Uterus (tissue), 4 donors: Measurements from ENCODE around the gene PAPPA2. TPM values are rescaled to one million over a fixed set of nuclear protein-coding genes. Genes with fewer than 3 reads are reported as not detected.

Experiments
- DNase-seq, 2 donors: peaks; one replicate each; pipeline ENCODE4 v3.0.0-alpha.2; 2019 to 2020
- H3K27ac ChIP-seq, 2 donors: fragments of 200-600 bp; sonication (generic); 1 replicate in 1 of 2; 2 replicates in 1 of 2; pipeline ENCODE4 v1.5.1; 2016 to 2018
- H3K27me3 ChIP-seq, 2 donors: fragments of 200-600 bp; sonication (generic); one replicate each; pipeline ENCODE4 v1.5.1; 2018 to 2019; ENCODE audit warnings: control low read depth in 1 of 2
- H3K36me3 ChIP-seq, 2 donors: fragments of 200-600 bp; sonication (generic); one replicate each; pipeline ENCODE4 v1.5.1; 2019; ENCODE audit warnings: control low read depth in 1 of 2
- H3K4me1 ChIP-seq, 2 donors: fragments of 200-600 bp; sonication (generic); one replicate each; pipeline ENCODE4 v1.5.1; 2018 to 2019; ENCODE audit warnings: control low read depth in 1 of 2
- H3K4me3 ChIP-seq, 2 donors: fragments of 200-600 bp; sonication (generic); 1 replicate in 1 of 2; 2 replicates in 1 of 2; pipeline ENCODE4 v1.5.1; 2018 to 2019; ENCODE audit warnings: mild to moderate bottlenecking in 1 of 2
- H3K9me3 ChIP-seq, 2 donors: fragments of 200-600 bp; sonication (generic); one replicate each; pipeline ENCODE4 v1.5.1; 2019; ENCODE audit warnings: control low read depth in 1 of 2
- POLR2A ChIP-seq, 2 donors: fragments of 450-650 bp; IDR thresholded peaks; one replicate each; pipeline ENCODE4 v1.6.1; 2016; ENCODE audit warnings: antibody characterized with exemption in 2 of 2, mild to moderate bottlenecking in 1 of 2, moderate library complexity in 1 of 2
- intact Hi-C: fragments of 100-400 bp; cut with DNase I; formaldehyde crosslinking; loops from one replicate; pipeline ENCODE4 v1.15.1; 2023; ENCODE audit warnings: low total_unique reads
- total RNA-seq, 4 donors: library from RNA; depleted of rRNA in 3 of 4; stranded (reverse); fragments of >200 nt in 3 of 4; gene quantifications; one replicate each; pipeline versions ENCODE4 v1.1.0 to v1.2.4, GENCODE V29; 2014 to 2023
- TF ChIP-seq, protein P1 (sequence below), 4 experiments: fragments of 200-600 bp in 2 of 4; fragments of 450-650 bp in 2 of 4; sonication (generic) in 2 of 4; IDR thresholded peaks; one replicate each; pipeline ENCODE4 v1.5.1; 2016 to 2019; ENCODE audit warnings: antibody characterized with exemption in 4 of 4, mild to moderate bottlenecking in 2 of 4, moderate library complexity in 1 of 4
- donor health status: DM: yes; HTN: yes; CAD: no.

The PAPPA2 gene
- total RNA-seq, 4 donors from 2014 or later, result 0.51 to 4.0 (median 0.73) TPM; not detected in 1

DNA sequence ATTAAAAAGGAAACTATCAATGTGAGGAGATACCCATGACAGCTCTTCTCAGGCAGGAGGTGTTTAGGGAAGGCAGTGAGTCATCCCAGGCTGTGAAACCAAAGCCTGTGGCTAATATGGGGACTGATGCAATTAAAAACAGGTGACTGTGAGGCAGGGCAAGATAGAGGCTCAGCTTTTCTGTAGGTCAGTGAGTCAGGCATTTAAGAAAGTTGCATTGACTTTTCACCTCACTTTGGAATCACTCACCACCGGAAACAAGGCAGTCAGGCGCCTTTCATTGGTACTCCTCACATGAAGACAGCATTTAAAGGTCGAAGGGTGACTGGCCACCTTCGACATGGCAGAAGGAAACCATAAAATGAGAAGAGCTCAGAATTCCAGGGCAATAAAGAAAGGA lies 54.5 kb downstream of the PAPPA2 start:
- intact Hi-C loops, result no loop called here
- Histone ChIP-seq H3K4me3 (no peak overlapping the region), H3K9me3 (no peaks in the 10 kb centered on the region), H3K4me1 (no peaks in the 10 kb centered on the region), H3K27ac (no peak overlapping the region), H3K36me3 (no peaks in the 10 kb centered on the region), H3K27me3 (no peaks in the 10 kb centered on the region)
- TF ChIP-seq POLR2A (IDR thresholded peaks at IDR 0.05), result no peak
- TF ChIP-seq, protein P1, sequence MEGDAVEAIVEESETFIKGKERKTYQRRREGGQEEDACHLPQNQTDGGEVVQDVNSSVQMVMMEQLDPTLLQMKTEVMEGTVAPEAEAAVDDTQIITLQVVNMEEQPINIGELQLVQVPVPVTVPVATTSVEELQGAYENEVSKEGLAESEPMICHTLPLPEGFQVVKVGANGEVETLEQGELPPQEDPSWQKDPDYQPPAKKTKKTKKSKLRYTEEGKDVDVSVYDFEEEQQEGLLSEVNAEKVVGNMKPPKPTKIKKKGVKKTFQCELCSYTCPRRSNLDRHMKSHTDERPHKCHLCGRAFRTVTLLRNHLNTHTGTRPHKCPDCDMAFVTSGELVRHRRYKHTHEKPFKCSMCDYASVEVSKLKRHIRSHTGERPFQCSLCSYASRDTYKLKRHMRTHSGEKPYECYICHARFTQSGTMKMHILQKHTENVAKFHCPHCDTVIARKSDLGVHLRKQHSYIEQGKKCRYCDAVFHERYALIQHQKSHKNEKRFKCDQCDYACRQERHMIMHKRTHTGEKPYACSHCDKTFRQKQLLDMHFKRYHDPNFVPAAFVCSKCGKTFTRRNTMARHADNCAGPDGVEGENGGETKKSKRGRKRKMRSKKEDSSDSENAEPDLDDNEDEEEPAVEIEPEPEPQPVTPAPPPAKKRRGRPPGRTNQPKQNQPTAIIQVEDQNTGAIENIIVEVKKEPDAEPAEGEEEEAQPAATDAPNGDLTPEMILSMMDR (IDR thresholded peaks at IDR 0.05), result no peak
- DNase-seq, result no peak

DNA sequence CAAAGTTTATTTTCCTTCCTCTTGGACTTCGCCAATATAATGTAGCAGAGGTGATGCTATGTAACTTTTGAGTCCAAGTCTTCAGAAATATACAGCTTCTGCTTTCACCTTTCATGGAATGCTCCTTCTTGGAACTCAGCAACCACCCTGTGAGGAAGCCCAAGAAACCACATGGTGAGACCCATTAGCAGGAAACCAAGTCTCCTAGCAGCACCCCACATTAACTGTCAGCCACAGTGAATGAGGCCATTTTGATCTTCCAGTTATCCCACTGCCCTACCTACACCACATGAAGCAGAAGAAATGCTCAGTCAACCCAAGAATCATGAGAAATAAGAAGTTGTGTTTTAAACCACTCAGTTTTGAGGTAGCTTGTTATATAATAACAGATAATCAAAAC lies 58.2 kb downstream of the PAPPA2 start:
- no peak for TF ChIP-seq POLR2A (IDR thresholded peaks at IDR 0.05)
- TF ChIP-seq, protein P1 (IDR thresholded peaks at IDR 0.05), result no peak
- H3K36me3 ChIP-seq, result no peaks in the 10 kb centered on the region
- no peak overlapping the region for H3K4me3 ChIP-seq
- intact Hi-C loops, result no loop called here
- DNase-seq, result no peak
- H3K4me1 ChIP-seq, result no peaks in the 10 kb centered on the region
- no peak overlapping the region for H3K27ac ChIP-seq
- no peaks in the 10 kb centered on the region for H3K9me3 ChIP-seq
- no peaks in the 10 kb centered on the region for H3K27me3 ChIP-seq

DNA sequence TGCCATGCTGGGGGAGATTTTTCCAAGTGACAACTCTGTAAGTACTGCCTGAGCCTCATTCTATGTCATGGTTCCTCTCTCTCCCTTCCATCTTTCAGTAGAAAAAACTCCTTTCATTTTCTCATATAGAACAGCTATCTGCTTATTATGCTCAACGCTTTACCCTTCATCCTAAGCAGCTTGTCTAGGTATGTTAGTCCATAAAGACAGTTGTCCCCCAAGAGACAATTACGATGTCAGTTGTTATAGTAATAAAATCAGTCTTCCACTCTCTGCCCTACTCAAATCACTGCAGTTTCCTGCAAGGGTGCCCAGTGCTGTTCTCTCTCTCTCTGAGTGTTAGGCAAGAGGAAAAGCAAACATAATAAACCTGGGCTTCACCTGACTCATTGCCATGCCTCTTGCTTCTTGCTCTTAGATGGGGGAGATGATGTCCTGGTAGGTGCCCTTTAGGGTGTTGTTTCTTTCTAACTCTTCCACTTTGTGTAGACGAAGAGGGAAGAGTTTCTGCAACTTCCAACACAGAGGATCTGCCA lies 59.4 kb downstream of the PAPPA2 start:
- no peak for DNase-seq
- no peak for TF ChIP-seq POLR2A (IDR thresholded peaks at IDR 0.05)
- TF ChIP-seq, protein P1 (IDR thresholded peaks at IDR 0.05), result no peak
- intact Hi-C loops, result no loop called here
- Histone ChIP-seq H3K4me1 (no peaks in the 10 kb centered on the region), H3K4me3 (no peak overlapping the region), H3K9me3 (no peaks in the 10 kb centered on the region), H3K27ac (no peak overlapping the region), H3K36me3 (no peaks in the 10 kb centered on the region), H3K27me3 (no peaks in the 10 kb centered on the region)

GRCh38 chr1:176529395-176530090 lies 66.6 kb downstream of the PAPPA2 start:
- no peaks in the 10 kb centered on the region for H3K36me3 ChIP-seq
- no peak for DNase-seq
- TF ChIP-seq, protein P1 (IDR thresholded peaks at IDR 0.05), result no peak
- no peak for TF ChIP-seq POLR2A (IDR thresholded peaks at IDR 0.05)

GRCh38 chr1:176531036-176531435 lies 68.1 kb downstream of the PAPPA2 start:
- no peaks in the 10 kb centered on the region for H3K9me3 ChIP-seq
- H3K36me3 ChIP-seq, result no peaks in the 10 kb centered on the region
- DNase-seq, result no peak
- no peaks in the 10 kb centered on the region for H3K4me1 ChIP-seq
- no peak overlapping the region for H3K4me3 ChIP-seq
- H3K27me3 ChIP-seq, result no peaks in the 10 kb centered on the region
- intact Hi-C loops, result no loop called here
- TF ChIP-seq, protein P1 (IDR thresholded peaks at IDR 0.05), result no peak
- no peak for TF ChIP-seq POLR2A (IDR thresholded peaks at IDR 0.05)
- H3K27ac ChIP-seq, result no peak overlapping the region

More at GRCh38 chr1:176529395-176530090, 66.6 kb downstream of the PAPPA2 start:
- Histone ChIP-seq H3K27ac (no peak overlapping the region), H3K4me1 (no peaks in the 10 kb centered on the region), H3K27me3 (no peaks in the 10 kb centered on the region), H3K9me3 (no peaks in the 10 kb centered on the region), H3K4me3 (no peak overlapping the region)
- intact Hi-C loops, result no loop called here
